Duodenal mucosa (tissue), 2 donors: ENCODE results near the gene PDLIM5.
"Not testable (repeated sequence)": the region's sequence is repeated elsewhere in the genome, so short reads cannot be mapped to it uniquely, and the experiment has no call there.

Experiments
- H3K27ac ChIP-seq: one replicate; pipeline ENCODE4 v1.7.0; 2013; ENCODE audit warnings: low read depth, low read length
- H3K27me3 ChIP-seq, 2 donors: one replicate each; pipeline ENCODE4 v1.7.0; 2013; ENCODE audit warnings: low read length in 2 of 2, control low read depth in 1 of 2; ENCODE audit not compliant: insufficient read depth in 2 of 2, control insufficient read depth in 1 of 2
- H3K36me3 ChIP-seq, 2 donors: one replicate each; pipeline ENCODE4 v1.7.0; 2013; ENCODE audit warnings: low read length in 2 of 2, control low read depth in 1 of 2; ENCODE audit not compliant: insufficient read depth in 2 of 2, control insufficient read depth in 1 of 2
- H3K4me1 ChIP-seq, 2 donors: one replicate each; pipeline ENCODE4 v1.7.0; 2013; ENCODE audit warnings: low read length in 2 of 2, control low read depth in 1 of 2; ENCODE audit not compliant: insufficient read depth in 2 of 2, control insufficient read depth in 1 of 2
- H3K4me3 ChIP-seq, 2 donors: one replicate each; pipeline ENCODE4 v1.7.0; 2013; ENCODE audit warnings: low read length in 2 of 2, low read depth in 1 of 2
- H3K9ac ChIP-seq, 2 donors: one replicate each; pipeline ENCODE4 v1.7.0; 2013; ENCODE audit warnings: low read length in 2 of 2, low read depth in 1 of 2
- H3K9me3 ChIP-seq, 2 donors: one replicate each; pipeline ENCODE4 v1.7.0; 2013; ENCODE audit warnings: low read length in 2 of 2, control low read depth in 1 of 2; ENCODE audit not compliant: control insufficient read depth in 1 of 2

Gene PDLIM5

DNA sequence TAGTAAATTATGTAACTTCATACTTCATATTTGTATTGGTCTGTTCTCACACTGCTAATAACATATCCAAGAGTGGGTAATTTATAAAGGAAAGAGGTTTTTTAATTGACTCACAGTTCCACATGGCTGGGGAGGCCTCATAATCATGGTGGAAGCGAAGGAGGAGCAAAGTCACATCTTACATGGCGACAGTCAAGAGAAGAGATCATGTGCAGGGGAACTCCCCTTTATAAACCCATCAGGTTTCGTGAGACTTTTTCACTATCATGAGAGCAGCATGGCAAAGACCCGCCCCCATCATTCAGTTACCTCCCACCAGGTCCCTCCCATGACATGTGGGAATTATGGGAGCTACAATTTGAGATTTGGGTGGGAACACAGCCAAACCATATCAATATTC lies 19.0 kb downstream of the PDLIM5 start:
- H3K4me3 ChIP-seq, H3K27me3 ChIP-seq, H3K9ac ChIP-seq, H3K9me3 ChIP-seq, H3K36me3 ChIP-seq, H3K27ac ChIP-seq: not testable (repeated sequence)
- H3K4me1 ChIP-seq, result peaks cover 8 to 22% of the 10 kb centered on the region in 2 donors

DNA sequence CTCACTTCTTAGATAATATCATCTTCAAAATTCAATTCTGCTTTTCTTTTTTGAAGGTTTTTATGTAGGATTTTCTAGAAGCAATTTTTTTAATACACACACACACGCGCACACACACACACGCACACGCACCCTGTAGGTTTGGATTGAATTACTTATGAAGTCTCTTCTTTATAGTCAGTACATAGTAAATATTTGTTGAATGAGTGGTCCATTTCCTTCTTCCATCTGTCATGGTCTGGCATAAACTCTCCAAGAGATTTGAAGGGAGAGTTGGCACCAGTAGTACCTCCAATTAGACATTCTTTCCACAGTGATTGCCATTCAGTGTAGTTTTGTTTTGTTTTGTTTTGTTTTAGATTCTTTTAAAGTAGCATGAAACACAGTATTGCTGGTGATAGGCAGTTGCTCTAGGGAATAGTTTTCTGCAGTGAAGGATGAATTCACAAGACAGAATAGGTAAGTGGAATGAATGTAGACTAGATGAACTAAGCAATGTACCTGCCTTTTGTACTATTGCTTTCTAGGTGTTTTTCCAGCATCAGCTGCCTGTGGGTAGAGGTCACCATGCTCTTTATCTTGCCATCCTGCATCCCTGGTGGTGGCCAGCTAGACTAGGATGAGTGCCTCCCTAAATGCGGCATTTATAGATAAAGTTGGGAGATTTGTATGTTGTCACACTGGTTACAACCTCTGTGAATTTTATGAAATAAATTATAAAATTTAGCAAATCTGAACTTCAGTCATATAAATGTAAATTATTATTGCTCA lies 20.5 kb downstream of the PDLIM5 start:
- no peaks in the 10 kb centered on the region for H3K27me3 ChIP-seq
- peaks cover 12 to 18% of the 10 kb centered on the region in 2 donors for H3K4me1 ChIP-seq
- no peaks in the 10 kb centered on the region for H3K36me3 ChIP-seq
- H3K9me3 ChIP-seq, result no peaks in the 10 kb centered on the region
- H3K27ac ChIP-seq, result no peak overlapping the region
- no peak overlapping the region for H3K4me3 ChIP-seq
- H3K9ac ChIP-seq, result no peak overlapping the region

DNA sequence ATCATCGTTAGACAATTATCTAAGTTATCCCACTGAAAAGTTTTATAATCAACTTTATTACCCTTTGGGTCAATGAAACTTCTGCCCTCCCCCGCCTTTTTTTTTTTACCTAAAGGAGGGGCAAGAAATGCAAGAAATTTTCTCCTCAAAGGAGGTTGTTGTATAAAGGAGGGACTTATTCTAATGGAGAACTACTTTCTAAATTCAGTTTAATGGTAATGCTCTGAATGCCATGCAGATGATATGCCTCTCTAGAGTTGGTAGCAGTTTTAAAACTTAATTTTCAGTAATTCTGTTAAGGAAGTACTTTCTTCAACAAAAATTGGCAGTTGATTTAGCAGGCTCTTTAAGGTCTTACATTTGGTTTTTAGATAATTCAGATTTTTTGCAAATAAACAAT lies 23.3 kb downstream of the PDLIM5 start:
- Histone ChIP-seq H3K36me3 (no peaks in the 10 kb centered on the region), H3K27me3 (no peaks in the 10 kb centered on the region), H3K9ac (no peak overlapping the region), H3K9me3 (no peaks in the 10 kb centered on the region), H3K4me1 (peaks cover 16 to 18% of the 10 kb centered on the region in 2 donors), H3K27ac (no peak overlapping the region), H3K4me3 (no peak overlapping the region)

DNA sequence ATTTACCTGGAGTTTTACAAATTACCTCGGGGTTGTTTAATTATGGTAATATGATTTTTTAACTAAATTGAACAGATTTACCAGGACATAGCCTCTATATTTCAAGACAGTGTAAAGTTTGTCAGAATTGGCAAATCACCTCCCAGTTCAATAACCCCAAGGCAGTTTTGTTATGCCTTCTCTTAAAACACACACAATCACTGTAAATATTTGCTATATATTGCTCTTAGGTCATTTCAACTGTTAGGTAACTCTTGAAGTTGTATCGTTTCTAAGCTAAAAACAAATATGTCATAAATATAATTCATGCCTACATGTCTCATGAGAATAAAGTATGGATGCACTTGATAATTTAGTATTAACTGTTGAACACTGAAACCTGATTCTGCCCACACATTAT lies 24.1 kb downstream of the PDLIM5 start:
- Histone ChIP-seq H3K36me3 (no peaks in the 10 kb centered on the region), H3K4me1 (peaks cover 16 to 21% of the 10 kb centered on the region in 2 donors)

DNA sequence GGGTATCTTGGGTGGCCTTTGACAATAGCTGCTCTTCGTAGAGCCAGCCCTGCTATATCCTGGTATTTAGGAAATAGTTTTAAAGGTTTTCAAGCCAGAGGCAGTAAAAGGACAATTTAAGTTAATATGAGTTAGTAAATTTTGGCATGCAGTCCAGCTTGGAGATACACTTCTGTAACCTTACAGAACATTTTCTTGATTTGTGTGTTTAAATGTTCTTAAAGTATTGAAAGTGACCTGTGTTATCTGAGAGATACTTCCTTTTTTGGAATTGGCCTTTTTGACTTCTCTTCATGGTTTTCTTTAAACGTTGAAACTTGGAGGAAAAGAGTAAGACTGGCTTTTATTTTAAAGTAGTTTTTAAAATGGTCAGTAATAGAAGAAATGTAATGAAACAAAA lies 25.5 kb downstream of the PDLIM5 start:
- no peaks in the 10 kb centered on the region for H3K36me3 ChIP-seq
- no peaks in the 10 kb centered on the region for H3K27me3 ChIP-seq
- no peak overlapping the region for H3K4me3 ChIP-seq
- H3K9ac ChIP-seq, result no peak overlapping the region
- no peaks in the 10 kb centered on the region for H3K9me3 ChIP-seq
- H3K27ac ChIP-seq, result no peak overlapping the region
- H3K4me1 ChIP-seq, result peaks cover 14 to 18% of the 10 kb centered on the region in 2 donors

More for the DNA sequence above, 24.1 kb downstream of the PDLIM5 start:
- H3K9me3 ChIP-seq, result no peaks in the 10 kb centered on the region
- H3K27me3 ChIP-seq, result no peaks in the 10 kb centered on the region
- H3K4me3 ChIP-seq, result no peak overlapping the region
- no peak overlapping the region for H3K27ac ChIP-seq
- no peak overlapping the region for H3K9ac ChIP-seq

DNA sequence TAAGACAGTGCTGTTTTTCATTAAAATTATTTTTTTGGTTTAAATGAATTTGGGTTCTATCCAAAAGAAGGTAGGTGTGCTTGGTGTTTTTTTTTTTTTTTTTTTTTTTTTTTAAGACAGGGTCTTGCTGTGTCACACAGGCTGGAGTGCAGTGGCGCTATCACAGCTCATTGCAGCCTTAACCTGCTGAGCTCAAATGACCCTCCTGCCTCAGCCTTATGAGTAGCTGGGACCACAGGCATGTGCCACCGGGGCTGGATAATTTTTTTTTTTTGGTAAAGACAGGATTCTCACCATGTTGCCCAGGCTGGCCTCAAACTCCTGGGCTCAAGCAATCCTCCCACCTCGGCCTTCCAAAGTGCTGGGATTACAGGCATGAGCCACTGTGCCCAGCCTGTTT lies 27.1 kb downstream of the PDLIM5 start:
- not testable (repeated sequence) for H3K9ac ChIP-seq, H3K4me3 ChIP-seq, H3K27ac ChIP-seq, H3K27me3 ChIP-seq, H3K36me3 ChIP-seq, H3K9me3 ChIP-seq
- peaks cover 10 to 14% of the 10 kb centered on the region in 2 donors for H3K4me1 ChIP-seq

DNA sequence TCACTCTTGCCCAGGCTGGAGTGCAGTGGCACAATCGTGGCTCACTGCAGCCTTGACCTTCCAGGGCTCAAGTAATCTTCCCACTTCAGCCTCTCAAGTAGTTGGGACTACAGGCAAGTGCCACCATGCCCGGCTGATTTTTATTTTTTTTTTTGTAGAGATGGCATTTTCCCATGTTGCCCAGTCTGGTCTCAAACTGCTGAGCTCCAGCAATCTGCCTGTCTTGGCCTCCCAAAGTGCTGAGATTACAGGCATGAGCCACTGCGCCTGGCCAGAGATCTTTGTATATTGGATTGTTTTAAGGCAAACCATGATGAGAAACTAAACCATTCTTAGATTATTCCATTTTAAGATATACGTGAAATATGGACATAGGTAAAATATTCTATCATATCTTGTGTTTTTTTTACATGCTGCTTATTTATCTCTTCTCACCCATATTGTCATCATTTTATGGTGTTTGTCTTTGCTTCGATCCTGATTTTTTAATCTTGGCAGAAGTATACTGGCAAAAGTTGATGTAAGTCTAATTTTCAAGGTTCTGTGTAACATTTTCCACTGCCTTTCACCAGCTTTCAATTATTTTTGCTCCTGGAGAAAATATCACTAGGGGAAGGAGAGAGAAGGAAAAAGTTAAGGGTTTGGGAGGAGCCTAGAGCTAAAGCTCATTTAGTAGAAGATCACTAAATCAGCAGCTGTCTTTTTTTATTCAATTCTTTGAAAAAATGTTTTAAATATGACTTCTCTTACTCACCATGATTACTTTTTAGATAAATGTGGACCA lies 27.8 kb downstream of the PDLIM5 start:
- Histone ChIP-seq H3K4me1 (peaks cover 6 to 14% of the 10 kb centered on the region in 2 donors), H3K36me3 (no peaks in the 10 kb centered on the region), H3K4me3 (no peak overlapping the region), H3K27me3 (no peaks in the 10 kb centered on the region), H3K27ac (no peak overlapping the region), H3K9ac (no peak overlapping the region), H3K9me3 (no peaks in the 10 kb centered on the region)

DNA sequence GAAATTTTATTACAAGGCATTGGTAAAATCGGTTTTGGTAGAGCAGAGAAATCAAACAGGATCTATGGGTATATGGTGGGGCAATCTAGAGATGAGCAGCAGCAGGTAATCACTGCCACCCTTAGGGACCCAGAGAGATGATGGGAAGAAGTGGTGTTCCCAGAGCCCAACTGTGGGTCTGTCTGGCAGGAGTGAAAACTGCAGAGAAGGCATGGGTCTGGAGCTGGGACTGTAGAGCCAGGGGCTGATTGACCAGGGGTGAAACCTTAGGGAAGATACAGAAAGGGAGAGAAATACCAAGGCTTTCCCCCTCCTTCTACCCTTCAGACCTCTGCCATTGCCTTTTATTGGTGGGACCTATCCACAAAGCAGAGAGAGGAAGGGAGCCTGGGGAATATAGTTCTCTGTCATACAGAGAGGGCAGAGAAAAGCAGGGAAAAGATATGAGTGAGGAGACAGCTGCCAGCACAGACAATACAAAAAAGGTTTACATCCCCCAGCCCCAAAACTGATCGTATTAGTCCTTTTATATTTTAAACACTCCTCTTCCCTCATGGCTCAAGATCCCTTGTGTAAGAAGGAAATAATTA lies 28.7 kb downstream of the PDLIM5 start:
- H3K27me3 ChIP-seq, result no peaks in the 10 kb centered on the region
- no peaks in the 10 kb centered on the region for H3K36me3 ChIP-seq
- H3K4me1 ChIP-seq, result peaks cover 3 to 14% of the 10 kb centered on the region in 2 donors
- H3K4me3 ChIP-seq, result no peak overlapping the region
- H3K9me3 ChIP-seq, result no peaks in the 10 kb centered on the region
- H3K27ac ChIP-seq, result no peak overlapping the region
- H3K9ac ChIP-seq, result no peak overlapping the region

DNA sequence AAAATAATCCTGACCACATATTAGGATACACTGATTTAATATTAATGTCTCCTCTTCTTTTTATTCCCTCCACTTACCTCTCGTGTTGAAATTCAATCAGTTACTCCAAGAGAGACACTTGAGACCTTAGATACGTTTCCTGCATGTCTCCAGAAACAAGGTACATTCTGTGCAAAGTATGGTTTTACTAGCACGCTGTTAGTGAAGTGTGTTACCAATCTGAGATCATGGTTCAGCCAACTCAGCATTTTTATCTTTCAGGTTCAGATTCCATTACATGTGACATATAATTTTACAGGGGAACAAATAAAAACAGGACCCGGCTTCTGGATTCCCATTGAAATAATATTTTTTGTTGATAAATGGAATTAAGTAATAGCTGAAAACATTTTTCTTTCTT lies 32.2 kb downstream of the PDLIM5 start:
- H3K27ac ChIP-seq, result no peak overlapping the region
- no peaks in the 10 kb centered on the region for H3K27me3 ChIP-seq
- H3K9me3 ChIP-seq, result no peaks in the 10 kb centered on the region
- H3K4me3 ChIP-seq, result no peak overlapping the region
- no peak overlapping the region for H3K9ac ChIP-seq
- no peaks in the 10 kb centered on the region for H3K36me3 ChIP-seq
- H3K4me1 ChIP-seq, result peaks cover 3 to 9% of the 10 kb centered on the region in 2 donors

DNA sequence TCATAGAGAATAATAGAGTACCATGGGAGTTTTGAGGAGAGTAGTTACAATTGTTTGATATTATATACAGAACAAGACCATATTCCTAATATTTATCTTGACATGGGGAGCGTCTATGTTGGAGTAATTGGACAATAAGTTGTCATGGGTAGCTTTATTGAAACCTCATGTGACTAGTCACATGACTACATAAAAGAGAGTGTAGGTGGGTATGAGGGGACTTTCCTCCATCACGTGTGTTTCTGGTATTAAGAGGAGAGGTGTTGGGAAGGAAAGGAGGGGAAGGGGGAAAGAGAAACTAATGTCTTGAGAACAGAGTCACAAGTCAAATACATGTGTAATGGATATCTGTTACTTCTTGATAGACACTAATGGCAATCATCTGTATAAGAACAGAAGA lies 33.1 kb downstream of the PDLIM5 start:
- no peaks in the 10 kb centered on the region for H3K36me3 ChIP-seq
- peaks cover 3 to 7% of the 10 kb centered on the region in 2 donors for H3K4me1 ChIP-seq
- H3K27ac ChIP-seq, result no peak overlapping the region
- no peak overlapping the region for H3K9ac ChIP-seq
- H3K4me3 ChIP-seq, result no peak overlapping the region
- H3K9me3 ChIP-seq, result no peaks in the 10 kb centered on the region
- no peaks in the 10 kb centered on the region for H3K27me3 ChIP-seq
